Colon (tissue), 2 donors: ENCODE results near the gene C3orf38.
"Not testable (repeated sequence)": the region's sequence is repeated elsewhere in the genome, so short reads cannot be mapped to it uniquely, and the experiment has no call there.

Source experiments
- FAIRE-seq: peaks from 2 replicates; lab custom pipeline; 2012; peaks lifted over from hg19 to GRCh38; lab: Jason Lieb, UNC
- donor health status: control.
- donor health status: control.

C3orf38 gene

GRCh38 chr3:88149509-88150362 lies at the start of gene C3orf38:
Gene C3orf38 (plus strand): TSS chr3:88149959. CDS start chr3:88150053, 94 bp downstream.
- no peak for FAIRE-seq

GRCh38 chr3:88101142-88101541 lies 48.6 kb upstream of the C3orf38 start:
- FAIRE-seq, result no peak

GRCh38 chr3:88105325-88105724 lies 44.4 kb upstream of the C3orf38 start:
- FAIRE-seq, result no peak

- no peak for FAIRE-seq
Observed at GRCh38 chr3:88112289-88112688, 37.5 kb upstream of the C3orf38 start.

GRCh38 chr3:88113311-88114162 lies 36.2 kb upstream of the C3orf38 start:
- FAIRE-seq, result no peak

GRCh38 chr3:88114878-88115549 lies 34.7 kb upstream of the C3orf38 start:
- FAIRE-seq, result no peak

- FAIRE-seq, result no peak
Observed at GRCh38 chr3:88117683-88118082, 32.1 kb upstream of the C3orf38 start.

- not testable (repeated sequence) for FAIRE-seq
Observed at GRCh38 chr3:88118603-88119002, 31.2 kb upstream of the C3orf38 start.

- no peak for FAIRE-seq
Observed at GRCh38 chr3:88123526-88123925, 26.2 kb upstream of the C3orf38 start.

GRCh38 chr3:88131695-88132094 lies 18.1 kb upstream of the C3orf38 start:
- no peak for FAIRE-seq

- FAIRE-seq, result no peak
Observed at GRCh38 chr3:88132894-88133293, 16.9 kb upstream of the C3orf38 start.

GRCh38 chr3:88133711-88134263 lies 16.0 kb upstream of the C3orf38 start:
- no peak for FAIRE-seq

- no peak for FAIRE-seq
Observed at GRCh38 chr3:88137836-88138235, 11.9 kb upstream of the C3orf38 start.

GRCh38 chr3:88141458-88142083 lies 8.2 kb upstream of the C3orf38 start:
- FAIRE-seq, result no peak

- FAIRE-seq, result no peak
Observed at GRCh38 chr3:88142094-88142624, 7.6 kb upstream of the C3orf38 start.

GRCh38 chr3:88147261-88147660 lies 2.5 kb upstream of the C3orf38 start:
- no peak for FAIRE-seq

GRCh38 chr3:88148651-88149050 lies 1.1 kb upstream of the C3orf38 start:
- no peak for FAIRE-seq

- no peak for FAIRE-seq
Observed at GRCh38 chr3:88149101-88149508, 654 bp upstream of the C3orf38 start.

GRCh38 chr3:88150371-88150770 lies 612 bp downstream of the C3orf38 start:
- FAIRE-seq, result no peak

- no peak for FAIRE-seq
Observed at GRCh38 chr3:88150806-88151205, 1.0 kb downstream of the C3orf38 start.

- no peak for FAIRE-seq
Observed at GRCh38 chr3:88151358-88151757, 1.6 kb downstream of the C3orf38 start.
